Stimulated activated naive CD8-positive, alpha-beta T cell treated with anti-CD3 and anti-CD28 coated beads, Interleukin-15, Interleukin-2, amounts not matched to agents 100 ng/mL and 50 ng/mL, for 24 hours (primary cell): ENCODE measurements around the gene FRMPD2.

Source experiments
- H3K27ac Mint-ChIP-seq: one replicate; pipeline ENCODE4 v1.8.0; 2021; ENCODE audit warnings: mild to moderate bottlenecking, mixed read lengths
- H3K27me3 Mint-ChIP-seq: one replicate; pipeline ENCODE4 v1.8.0; 2021; ENCODE audit warnings: mixed read lengths
- H3K36me3 Mint-ChIP-seq: one replicate; pipeline ENCODE4 v1.8.0; 2021; ENCODE audit warnings: low read depth, mixed read lengths
- H3K4me1 Mint-ChIP-seq: one replicate; pipeline ENCODE4 v1.8.0; 2021; ENCODE audit warnings: low read depth, mixed read lengths
- H3K4me3 Mint-ChIP-seq: one replicate; pipeline ENCODE4 v1.8.0; 2021; ENCODE audit warnings: mild to moderate bottlenecking, mixed read lengths
- H3K9me3 Mint-ChIP-seq: one replicate; pipeline ENCODE4 v1.8.0; 2021; ENCODE audit warnings: mixed read lengths

FRMPD2 gene, protein sequence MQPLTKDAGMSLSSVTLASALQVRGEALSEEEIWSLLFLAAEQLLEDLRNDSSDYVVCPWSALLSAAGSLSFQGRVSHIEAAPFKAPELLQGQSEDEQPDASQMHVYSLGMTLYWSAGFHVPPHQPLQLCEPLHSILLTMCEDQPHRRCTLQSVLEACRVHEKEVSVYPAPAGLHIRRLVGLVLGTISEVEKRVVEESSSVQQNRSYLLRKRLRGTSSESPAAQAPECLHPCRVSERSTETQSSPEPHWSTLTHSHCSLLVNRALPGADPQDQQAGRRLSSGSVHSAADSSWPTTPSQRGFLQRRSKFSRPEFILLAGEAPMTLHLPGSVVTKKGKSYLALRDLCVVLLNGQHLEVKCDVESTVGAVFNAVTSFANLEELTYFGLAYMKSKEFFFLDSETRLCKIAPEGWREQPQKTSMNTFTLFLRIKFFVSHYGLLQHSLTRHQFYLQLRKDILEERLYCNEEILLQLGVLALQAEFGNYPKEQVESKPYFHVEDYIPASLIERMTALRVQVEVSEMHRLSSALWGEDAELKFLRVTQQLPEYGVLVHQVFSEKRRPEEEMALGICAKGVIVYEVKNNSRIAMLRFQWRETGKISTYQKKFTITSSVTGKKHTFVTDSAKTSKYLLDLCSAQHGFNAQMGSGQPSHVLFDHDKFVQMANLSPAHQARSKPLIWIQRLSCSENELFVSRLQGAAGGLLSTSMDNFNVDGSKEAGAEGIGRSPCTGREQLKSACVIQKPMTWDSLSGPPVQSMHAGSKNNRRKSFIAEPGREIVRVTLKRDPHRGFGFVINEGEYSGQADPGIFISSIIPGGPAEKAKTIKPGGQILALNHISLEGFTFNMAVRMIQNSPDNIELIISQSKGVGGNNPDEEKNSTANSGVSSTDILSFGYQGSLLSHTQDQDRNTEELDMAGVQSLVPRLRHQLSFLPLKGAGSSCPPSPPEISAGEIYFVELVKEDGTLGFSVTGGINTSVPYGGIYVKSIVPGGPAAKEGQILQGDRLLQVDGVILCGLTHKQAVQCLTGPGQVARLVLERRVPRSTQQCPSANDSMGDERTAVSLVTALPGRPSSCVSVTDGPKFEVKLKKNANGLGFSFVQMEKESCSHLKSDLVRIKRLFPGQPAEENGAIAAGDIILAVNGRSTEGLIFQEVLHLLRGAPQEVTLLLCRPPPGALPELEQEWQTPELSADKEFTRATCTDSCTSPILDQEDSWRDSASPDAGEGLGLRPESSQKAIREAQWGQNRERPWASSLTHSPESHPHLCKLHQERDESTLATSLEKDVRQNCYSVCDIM (N-terminal part only)

GRCh38 chr10:48274636-48275035, at the start of gene FRMPD2:
FRMPD2 (minus strand) TSS chr10:48274696; CDS start chr10:48274567, 129 bp downstream.
- no peaks in the 10 kb centered on the region for H3K9me3 Mint-ChIP-seq
- no peaks in the 10 kb centered on the region for H3K36me3 Mint-ChIP-seq
- no peaks in the 10 kb centered on the region for H3K4me1 Mint-ChIP-seq
- H3K27ac Mint-ChIP-seq, result no peak within 1 kb of the TSS
- peaks cover 11% of the 10 kb centered on the region for H3K27me3 Mint-ChIP-seq
- no peak within 1 kb of the TSS for H3K4me3 Mint-ChIP-seq

- Mint-ChIP-seq H3K4me1 (peaks cover 25% of the 10 kb centered on the region), H3K4me3 (no peak overlapping the region), H3K27ac (no peak overlapping the region), H3K9me3 (no peaks in the 10 kb centered on the region), H3K27me3 (no peaks in the 10 kb centered on the region), H3K36me3 (peaks cover 18% of the 10 kb centered on the region)
Observed at GRCh38 chr10:48322017-48322416, 47.5 kb upstream of the FRMPD2 start.

- Mint-ChIP-seq H3K4me3 (no peak overlapping the region), H3K4me1 (peaks cover 21% of the 10 kb centered on the region), H3K27me3 (no peaks in the 10 kb centered on the region), H3K36me3 (peaks cover 10% of the 10 kb centered on the region), H3K9me3 (no peaks in the 10 kb centered on the region), H3K27ac (no peak overlapping the region)
Observed at GRCh38 chr10:48317321-48317990, 43.0 kb upstream of the FRMPD2 start.

GRCh38 chr10:48316236-48316635, 41.7 kb upstream of the FRMPD2 start:
- Mint-ChIP-seq H3K4me3 (no peak overlapping the region), H3K9me3 (no peaks in the 10 kb centered on the region), H3K4me1 (peaks cover 33% of the 10 kb centered on the region), H3K36me3 (peaks cover 5% of the 10 kb centered on the region), H3K27me3 (no peaks in the 10 kb centered on the region), H3K27ac (no peak overlapping the region)

- H3K9me3 Mint-ChIP-seq, result no peaks in the 10 kb centered on the region
- H3K27me3 Mint-ChIP-seq, result no peaks in the 10 kb centered on the region
- no peak overlapping the region for H3K4me3 Mint-ChIP-seq
- H3K36me3 Mint-ChIP-seq, result no peaks in the 10 kb centered on the region
- H3K27ac Mint-ChIP-seq, result no peak overlapping the region
- H3K4me1 Mint-ChIP-seq, result peaks cover 54% of the 10 kb centered on the region
Observed at GRCh38 chr10:48314107-48314506, 39.6 kb upstream of the FRMPD2 start.

- Mint-ChIP-seq H3K27ac (peak overlapping the region; percentile 81), H3K4me1 (peaks cover 67% of the 10 kb centered on the region), H3K4me3 (peak overlapping the region; percentile 40), H3K36me3 (no peaks in the 10 kb centered on the region), H3K27me3 (no peaks in the 10 kb centered on the region), H3K9me3 (no peaks in the 10 kb centered on the region)
Observed at GRCh38 chr10:48309711-48310226, 35.3 kb upstream of the FRMPD2 start.

- Mint-ChIP-seq H3K4me3 (peak overlapping the region; percentile 87), H3K27ac (peak overlapping the region; percentile 85), H3K27me3 (no peaks in the 10 kb centered on the region), H3K36me3 (no peaks in the 10 kb centered on the region), H3K9me3 (no peaks in the 10 kb centered on the region), H3K4me1 (peaks cover 53% of the 10 kb centered on the region)
Observed at GRCh38 chr10:48307711-48308018, 33.2 kb upstream of the FRMPD2 start.

DNA sequence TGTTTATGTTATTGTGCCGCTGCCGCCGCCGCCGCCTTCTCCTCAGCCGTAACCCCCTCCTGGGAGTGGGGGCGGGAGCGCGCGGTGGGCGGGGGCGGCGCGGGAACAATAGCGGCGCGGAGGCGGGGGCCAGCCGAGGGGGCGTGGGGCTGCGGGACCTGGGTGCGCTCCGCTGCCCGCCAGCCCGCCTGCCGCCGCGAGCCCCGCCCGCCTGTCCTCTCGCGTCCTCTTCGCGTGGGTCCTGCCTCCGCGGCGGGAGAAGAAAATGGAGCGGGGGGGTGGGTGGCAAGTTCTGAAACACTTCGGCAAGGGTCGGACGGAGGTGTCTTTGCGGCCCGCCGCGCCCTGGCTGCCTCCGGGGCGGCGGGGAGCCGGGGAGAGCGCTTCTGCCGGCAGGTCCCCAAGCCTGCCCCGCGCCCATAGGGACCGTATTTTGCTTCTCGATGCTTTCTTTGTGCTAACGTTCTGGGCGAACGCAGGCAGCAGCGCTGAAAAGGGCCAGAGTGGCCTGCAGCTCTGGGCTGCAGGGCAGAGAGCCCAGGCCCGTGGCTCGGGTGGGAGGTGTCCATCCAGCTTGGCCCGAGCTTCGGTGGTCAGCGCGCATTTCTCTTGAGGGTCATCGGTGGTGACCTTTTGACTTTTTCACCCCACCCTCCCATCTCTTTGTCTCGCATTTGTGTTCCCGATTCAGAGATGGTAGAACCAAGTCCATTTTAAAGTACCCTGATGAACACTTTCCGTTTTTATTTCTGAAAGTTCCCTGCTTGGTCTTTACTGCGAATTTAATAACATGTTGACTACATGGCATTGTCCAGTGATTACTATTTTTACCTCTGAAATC, 32.6 kb upstream of the FRMPD2 start:
- Mint-ChIP-seq H3K27me3 (no peaks in the 10 kb centered on the region), H3K9me3 (no peaks in the 10 kb centered on the region), H3K4me1 (peaks cover 49% of the 10 kb centered on the region), H3K27ac (peak overlapping the region; percentile 85), H3K36me3 (no peaks in the 10 kb centered on the region), H3K4me3 (peak overlapping the region; percentile 87)

GRCh38 chr10:48306265-48306869, 31.9 kb upstream of the FRMPD2 start, which contains the start of gene MAPK8:
MAPK8 (plus strand) TSS chr10:48306677; CDS start chr10:48401661, 94,984 bp downstream.
- H3K27me3 Mint-ChIP-seq, result no peaks in the 10 kb centered on the region
- no peaks in the 10 kb centered on the region for H3K36me3 Mint-ChIP-seq
- peaks cover 42% of the 10 kb centered on the region for H3K4me1 Mint-ChIP-seq
- peak within 1 kb of the TSS; percentile 87 for H3K4me3 Mint-ChIP-seq
- no peaks in the 10 kb centered on the region for H3K9me3 Mint-ChIP-seq
- peak within 1 kb of the TSS; percentile 85 for H3K27ac Mint-ChIP-seq

GRCh38 chr10:48305905-48306264, 31.4 kb upstream of the FRMPD2 start:
- Mint-ChIP-seq H3K4me1 (peaks cover 37% of the 10 kb centered on the region), H3K27me3 (no peaks in the 10 kb centered on the region), H3K4me3 (peak overlapping the region; percentile 69), H3K9me3 (no peaks in the 10 kb centered on the region), H3K27ac (peak overlapping the region; percentile 73), H3K36me3 (no peaks in the 10 kb centered on the region)

DNA sequence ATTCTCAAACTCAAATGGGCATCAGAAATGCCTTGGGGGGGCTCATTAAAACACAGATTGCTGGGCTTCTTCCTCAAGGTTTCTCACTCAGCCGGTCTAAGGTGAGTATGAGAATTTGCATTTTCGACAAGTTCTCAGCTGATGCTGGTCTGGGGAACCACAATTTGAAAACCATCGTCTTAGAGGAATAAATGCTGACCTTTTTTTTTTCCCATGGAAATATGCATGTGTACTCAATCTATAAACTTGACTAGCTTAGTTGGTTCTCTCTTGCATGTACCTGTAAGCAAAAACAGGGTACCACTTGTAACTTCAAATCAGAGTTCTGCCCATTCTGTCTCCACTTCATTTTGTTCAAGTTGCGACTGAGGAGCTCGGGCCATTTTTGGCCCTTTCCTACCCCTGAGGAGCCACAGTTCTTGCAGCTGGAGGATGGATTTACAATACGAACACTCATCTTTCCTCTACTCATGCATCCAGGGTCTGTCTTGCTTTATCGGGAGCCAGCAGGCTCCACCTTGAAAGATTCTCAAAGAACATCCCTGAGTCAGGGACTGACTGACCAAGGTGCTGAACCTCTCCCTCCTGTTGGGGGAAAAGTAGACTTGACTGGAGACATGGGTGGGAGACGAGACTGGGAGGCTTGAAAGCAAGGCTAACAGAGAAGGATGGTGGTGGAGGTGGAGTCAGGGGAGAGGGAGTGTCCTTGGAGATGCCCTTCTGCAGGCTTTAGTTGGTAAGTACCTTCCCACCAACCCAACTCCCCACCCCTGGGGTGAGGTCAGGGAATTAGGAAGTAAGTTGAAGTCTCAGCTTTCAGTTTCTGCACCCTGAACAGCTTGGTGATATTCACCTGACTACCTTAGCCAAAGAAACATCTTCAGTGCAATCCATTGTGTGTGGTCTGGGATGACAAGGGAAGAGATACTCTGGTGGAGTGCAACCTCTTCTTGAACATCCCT, 28.3 kb upstream of the FRMPD2 start:
- Mint-ChIP-seq H3K9me3 (no peaks in the 10 kb centered on the region), H3K27me3 (no peaks in the 10 kb centered on the region), H3K36me3 (no peaks in the 10 kb centered on the region), H3K4me3 (no peak overlapping the region), H3K27ac (no peak overlapping the region), H3K4me1 (peaks cover 12% of the 10 kb centered on the region)

DNA sequence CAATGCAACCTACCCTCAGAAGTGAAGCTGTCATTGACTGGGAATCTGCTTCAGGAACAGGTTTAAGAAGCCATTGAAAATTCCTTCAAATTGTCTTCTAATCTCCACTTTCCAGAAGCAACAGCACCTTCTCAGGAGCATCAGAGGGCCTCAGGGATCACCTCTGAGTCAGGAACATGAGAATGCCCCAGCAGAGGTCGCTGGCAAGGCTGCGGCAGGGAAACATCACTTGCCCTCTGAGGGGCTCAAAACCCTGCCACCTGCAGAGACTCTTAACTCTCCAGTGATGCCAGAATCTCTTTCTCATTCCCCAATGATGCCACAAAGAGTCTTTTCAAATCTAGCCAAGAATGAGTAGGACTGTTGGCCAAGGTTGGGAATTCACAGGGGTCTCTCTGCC, 26.1 kb upstream of the FRMPD2 start:
- H3K36me3 Mint-ChIP-seq, result no peaks in the 10 kb centered on the region
- H3K27me3 Mint-ChIP-seq, result no peaks in the 10 kb centered on the region

More for the DNA sequence above, 26.1 kb upstream of the FRMPD2 start:
- H3K4me1 Mint-ChIP-seq, result no peaks in the 10 kb centered on the region
- no peak overlapping the region for H3K4me3 Mint-ChIP-seq
- no peak overlapping the region for H3K27ac Mint-ChIP-seq
- no peaks in the 10 kb centered on the region for H3K9me3 Mint-ChIP-seq
